GM19463 (cell line): ENCODE results near the gene CD37.
"Not testable (repeated sequence)": the region's sequence is repeated elsewhere in the genome, so short reads cannot be mapped to it uniquely, and the experiment has no call there.

Experiments used
- ATAC-seq: cut with Tn5 transposase; IDR thresholded peaks from one replicate; pipeline ENCODE4 v1.9.1; 2021; ENCODE audit warnings: mild to moderate bottlenecking, moderate library complexity; ENCODE audit not compliant: unreplicated experiment

The CD37 gene

DNA sequence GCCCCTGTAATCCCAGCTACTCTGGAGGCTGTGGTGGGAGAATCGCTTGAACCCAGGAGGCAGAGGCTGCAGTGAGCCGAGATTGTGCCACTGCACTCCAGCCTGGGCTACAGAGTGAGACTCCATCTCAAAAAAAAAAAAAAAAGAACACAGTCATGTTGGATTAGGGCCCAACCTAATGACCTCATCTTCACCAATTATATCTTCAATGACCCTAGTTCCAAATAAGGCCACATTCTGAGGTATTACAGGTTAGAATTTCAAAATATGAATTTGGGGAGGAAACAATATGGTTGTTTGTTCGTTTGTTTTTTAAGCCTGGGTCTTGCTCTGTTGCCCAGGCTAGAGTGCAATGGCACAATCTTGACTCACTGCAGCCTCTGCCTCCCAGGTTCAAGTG is 38.0 kb downstream of the CD37 start:
- ATAC-seq, result not testable (repeated sequence)

DNA sequence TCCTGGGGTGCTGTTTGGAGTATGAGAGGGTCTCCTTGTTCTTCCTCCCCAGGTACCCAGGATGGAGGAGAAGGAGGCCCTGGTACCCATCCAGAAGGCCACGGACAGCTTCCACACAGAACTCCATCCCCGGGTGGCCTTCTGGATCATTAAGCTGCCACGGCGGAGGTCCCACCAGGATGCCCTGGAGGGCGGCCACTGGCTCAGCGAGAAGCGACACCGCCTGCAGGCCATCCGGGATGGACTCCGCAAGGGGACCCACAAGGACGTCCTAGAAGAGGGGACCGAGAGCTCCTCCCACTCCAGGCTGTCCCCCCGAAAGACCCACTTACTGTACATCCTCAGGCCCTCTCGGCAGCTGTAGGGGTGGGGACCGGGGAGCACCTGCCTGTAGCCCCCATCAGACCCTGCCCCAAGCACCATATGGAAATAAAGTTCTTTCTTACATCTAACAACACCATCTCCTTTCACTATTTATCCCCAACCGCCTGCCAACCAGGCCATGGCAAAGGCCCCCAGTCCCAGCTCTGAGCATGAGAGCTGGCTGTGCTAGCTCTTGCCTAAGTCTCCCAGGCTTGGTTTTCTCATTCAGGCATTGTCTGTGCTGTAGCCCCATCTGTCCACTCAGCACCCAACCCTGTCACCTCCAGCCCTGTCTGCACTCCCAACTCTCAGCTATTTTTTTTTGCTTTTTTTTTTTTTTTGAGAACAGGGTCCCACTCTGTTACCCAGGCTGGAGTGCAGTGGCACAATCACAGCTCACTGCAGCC is 39.6 kb downstream of the CD37 start:
- no peak for ATAC-seq

DNA sequence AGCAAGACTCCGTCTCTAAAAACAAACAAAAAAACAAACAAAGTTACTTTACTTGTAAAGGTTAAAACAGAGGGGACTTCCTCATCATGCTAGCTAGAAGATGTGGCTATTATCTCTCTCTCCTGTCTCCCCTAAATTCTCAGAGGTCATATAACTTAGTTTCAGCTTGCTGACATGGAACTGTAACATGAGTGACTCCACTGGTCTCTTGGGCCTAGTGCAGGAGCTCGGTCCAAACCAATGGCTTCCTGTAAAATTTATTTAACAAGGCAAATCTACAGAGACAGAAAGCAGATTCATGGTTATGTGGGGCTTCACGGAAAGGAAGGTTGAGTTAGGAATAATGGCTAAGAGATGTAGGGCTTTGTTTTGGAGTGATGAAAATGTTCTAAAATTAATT is 43.3 kb downstream of the CD37 start:
- ATAC-seq, result no peak

GRCh38 chr19:49380391-49380790 is 45.2 kb downstream of the CD37 start:
- ATAC-seq, result no peak

DNA sequence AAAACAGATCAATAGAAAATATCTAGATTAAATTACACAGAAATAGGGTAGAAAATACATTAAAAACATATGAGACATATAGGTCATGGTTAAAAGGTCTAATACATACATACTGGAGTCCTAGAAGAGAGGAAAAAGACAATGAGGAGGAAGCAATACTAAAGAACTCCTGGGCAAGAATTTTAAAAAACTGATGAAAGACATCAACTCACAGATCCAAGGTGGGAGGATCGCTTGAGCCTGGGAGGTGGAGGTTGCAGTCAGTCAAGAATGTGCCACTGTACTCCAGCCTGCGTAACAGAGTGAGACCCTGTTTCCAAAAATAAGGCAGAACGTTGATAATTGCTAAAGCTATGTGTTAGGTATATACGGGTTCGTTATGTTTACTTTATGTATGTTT is 47.4 kb downstream of the CD37 start:
- ATAC-seq, result no peak

DNA sequence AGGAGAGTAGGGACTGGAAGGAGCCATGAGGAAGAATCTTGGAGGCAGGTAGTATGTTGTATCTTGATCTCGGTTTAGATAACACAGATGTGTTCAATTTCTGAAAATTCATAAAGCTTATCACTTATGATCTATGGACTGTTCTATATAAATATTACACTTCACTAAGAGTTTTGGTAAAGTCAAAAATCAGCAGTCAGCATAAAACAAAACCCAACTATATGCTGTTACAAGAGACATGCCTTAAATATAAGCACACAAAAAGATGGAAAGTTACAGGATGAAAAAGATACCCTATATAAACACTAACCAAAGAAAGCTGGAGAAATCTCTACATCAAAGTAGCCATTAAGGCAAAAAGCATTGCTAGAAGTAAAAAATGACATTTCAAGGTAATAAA is 48.4 kb downstream of the CD37 start:
- ATAC-seq, result no peak

DNA sequence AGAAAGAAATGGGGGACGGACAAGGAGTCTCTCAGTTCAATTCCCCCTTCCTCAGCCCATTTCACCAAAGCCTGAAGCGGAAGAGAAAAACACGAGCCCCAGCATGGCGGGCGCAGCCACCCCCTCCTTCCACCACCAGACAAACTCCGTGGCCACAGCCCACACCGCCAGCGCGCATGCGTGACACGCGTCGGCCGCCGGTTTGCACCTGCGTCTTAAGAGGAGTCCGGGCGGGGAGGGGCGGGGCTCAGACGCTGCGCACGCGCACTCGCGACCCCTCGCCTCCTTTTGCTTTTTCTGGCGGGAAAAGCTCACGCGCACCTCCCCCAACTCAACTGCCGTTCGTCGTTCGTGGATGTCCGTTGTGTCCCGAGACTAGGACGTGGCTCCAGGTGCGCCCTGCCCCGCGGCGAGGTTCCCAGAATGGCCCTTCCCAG is 52.7 kb downstream of the CD37 start, which contains the start of gene KASH5:
Gene KASH5, plus strand, starts transcription at position 314 of the 437 bp plus-strand sequence. CDS start 2,635 bp downstream, outside the sequence.
- ATAC-seq, result no peak

DNA sequence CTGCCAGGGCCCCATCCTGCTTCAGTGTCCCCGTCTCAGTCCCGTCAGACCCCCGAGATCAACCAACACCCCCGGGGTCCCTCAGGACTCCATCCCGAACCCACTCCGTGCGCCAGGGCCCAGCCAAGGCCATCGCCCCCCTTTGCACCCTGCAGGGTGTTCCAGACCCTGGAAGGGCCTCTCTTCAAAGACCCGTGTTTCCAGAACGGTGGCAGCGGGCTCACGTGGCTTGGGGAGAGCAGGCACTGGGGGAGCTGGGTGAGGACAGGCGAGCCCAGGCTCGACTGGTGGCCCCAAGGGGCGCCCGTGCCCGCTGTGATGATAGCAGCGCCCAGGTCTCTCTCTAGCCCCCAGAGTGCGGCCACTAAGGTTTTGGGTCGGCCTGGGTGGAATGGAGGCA is 54.2 kb downstream of the CD37 start:
- ATAC-seq, result no peak
